GM12891 (cell line): ENCODE data around the gene TENM3.

Experiments
- DNase-seq: peaks from one replicate; pipeline ENCODE4 v3.0.0; 2011; ENCODE audit warnings: low spot score; ENCODE audit not compliant: insufficient read length
- FAIRE-seq: peaks from 2 replicates; lab custom pipeline; 2011; peaks lifted over from hg19 to GRCh38; lab: Jason Lieb, UNC
- PAX5 ChIP-seq: IDR thresholded peaks from 2 replicates; pipeline ENCODE4 v1.6.1; 2011; ENCODE audit warnings: low read length, moderate library complexity, mild to moderate bottlenecking; ENCODE audit not compliant: insufficient read depth, severe bottlenecking
- POLR2A ChIP-seq: IDR thresholded peaks from 2 replicates; pipeline ENCODE4 v1.6.1; 2011; ENCODE audit warnings: low read depth, low read length, control low read depth
- POLR2AphosphoS5 ChIP-seq: IDR thresholded peaks from 2 replicates; pipeline ENCODE4 v1.6.1; 2011; ENCODE audit warnings: low read depth, low read length, control low read depth
- POU2F2 ChIP-seq: IDR thresholded peaks from 2 replicates; pipeline ENCODE4 v1.6.1; 2011; ENCODE audit warnings: low read depth, mild to moderate bottlenecking, control low read depth, low read length, moderate library complexity
- SPI1 ChIP-seq: IDR thresholded peaks from 2 replicates; pipeline ENCODE4 v1.6.1; 2011; ENCODE audit warnings: low read depth, low read length, control low read depth
- TAF1 ChIP-seq: IDR thresholded peaks from 2 replicates; pipeline ENCODE4 v1.6.1; 2011; ENCODE audit warnings: low read depth, low read length, control low read depth

The TENM3 gene

DNA sequence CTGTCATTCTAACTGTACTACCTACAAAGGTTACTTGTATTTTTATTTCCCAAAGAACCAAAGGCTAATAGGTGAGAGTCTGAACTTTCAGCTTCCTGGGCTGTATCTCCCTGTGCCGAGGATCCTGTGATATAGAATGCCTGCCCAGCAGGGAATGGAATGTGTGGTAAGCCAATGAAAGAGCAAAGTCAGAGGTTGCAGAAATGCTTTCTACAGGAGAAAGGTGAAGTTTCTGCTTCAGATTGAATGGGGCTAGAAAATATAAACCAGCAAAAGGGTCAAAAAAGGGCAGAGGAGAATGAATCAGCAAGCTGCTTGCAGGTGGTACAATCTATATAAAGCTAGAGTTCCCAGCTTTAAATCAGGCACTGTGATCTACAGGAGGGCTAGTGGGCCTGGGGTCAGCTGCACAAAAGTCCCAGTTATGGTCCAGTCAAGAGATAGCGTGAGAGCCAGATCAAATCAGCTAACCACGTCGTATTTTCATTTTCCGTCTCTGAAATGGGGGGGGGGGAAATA, 527.9 kb downstream of the TENM3 start:
- DNase-seq (no peak), FAIRE-seq (no peak)
- TF ChIP-seq POLR2AphosphoS5 (no peak), TAF1 (no peak), POU2F2 (no peak), POLR2A (no peak), SPI1 (no peak), PAX5 (no peak)

DNA sequence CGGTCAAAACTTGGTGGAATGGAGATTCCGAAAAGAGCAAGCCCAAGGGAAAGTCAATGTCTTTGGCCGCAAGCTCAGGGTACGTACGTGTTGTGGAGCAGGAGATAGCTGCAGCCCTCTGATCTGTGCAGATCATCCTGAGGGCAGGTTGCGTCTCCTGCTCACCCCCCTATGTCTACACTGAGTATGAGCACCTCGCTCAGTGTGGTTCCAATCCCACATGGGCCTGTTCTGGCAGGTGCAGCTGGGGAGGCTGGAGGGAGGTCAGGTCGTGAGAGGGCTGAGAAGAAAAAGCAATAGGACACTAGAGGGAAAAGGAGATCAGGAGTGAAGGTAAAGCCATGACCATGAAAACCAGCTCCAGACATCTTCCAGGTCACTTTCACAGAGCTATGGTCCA, 531.9 kb downstream of the TENM3 start:
- no peak for TF ChIP-seq POLR2A
- DNase-seq = no peak
- no peak for FAIRE-seq

GRCh38 chr4:182776376-182777105, 533.3 kb downstream of the TENM3 start:
- FAIRE-seq = no peak
- DNase-seq = no peak
- TF ChIP-seq POLR2AphosphoS5 = no peak
- no peak for TF ChIP-seq TAF1
- TF ChIP-seq POU2F2 = no peak
- no peak for TF ChIP-seq PAX5
- no peak for TF ChIP-seq SPI1

DNA sequence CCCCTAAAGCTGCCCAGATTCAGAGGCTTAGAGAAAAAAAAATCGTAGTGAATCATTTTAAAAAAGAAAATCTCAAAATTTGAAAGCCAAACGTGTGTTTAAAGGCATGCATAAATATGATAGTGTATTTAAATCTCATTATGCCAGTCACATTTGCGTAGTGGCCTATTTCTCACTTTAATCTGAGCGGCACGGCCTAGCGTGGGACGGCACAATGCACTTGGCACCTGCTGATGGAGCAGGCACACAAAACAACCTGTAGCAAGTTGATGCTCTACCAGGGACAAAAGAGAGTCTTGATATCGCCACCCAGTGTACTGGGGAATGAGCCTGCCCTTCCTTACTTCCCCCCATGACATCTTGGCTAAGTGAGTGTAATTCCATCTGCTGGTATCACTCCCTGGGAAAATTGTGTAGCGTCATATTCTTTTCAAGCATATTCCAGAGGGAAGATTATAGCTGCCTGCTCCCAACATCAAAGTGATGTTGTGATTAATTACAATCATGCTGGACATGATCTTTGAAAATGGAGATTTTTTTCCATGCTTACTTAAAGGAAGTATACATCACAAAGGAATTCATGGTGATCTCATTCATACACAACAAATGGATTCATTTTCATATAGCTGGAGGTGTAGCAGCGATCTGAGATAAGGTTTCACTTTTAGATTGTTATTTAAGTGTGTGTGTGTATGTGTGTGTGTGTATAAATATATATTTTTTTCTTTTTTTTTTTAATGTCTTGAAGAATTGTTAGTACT, 535.2 kb downstream of the TENM3 start:
- DNase-seq (no peak), FAIRE-seq (no peak)
- TF ChIP-seq POLR2A (no peak), SPI1 (no peak), TAF1 (no peak), POLR2AphosphoS5 (no peak), PAX5 (no peak), POU2F2 (no peak)

DNA sequence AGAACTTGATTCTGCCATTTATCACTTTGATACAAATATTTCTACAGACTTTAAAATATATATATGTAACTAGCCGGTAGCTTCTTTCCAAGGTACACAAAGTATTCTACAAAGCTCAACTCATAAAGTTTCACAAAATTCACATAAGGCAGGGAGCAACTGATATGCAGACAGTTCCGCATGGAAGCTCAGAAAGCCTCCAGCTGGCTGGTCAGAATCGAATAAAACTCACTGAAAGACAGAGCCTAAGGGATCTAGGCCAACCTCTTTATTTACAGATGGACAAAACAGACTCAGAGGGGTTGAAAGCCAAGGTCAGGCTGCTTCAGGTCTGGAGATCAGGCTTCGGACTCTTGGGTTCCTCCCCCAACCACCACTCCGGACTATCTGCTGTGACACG, 543.8 kb downstream of the TENM3 start:
- DNase-seq (no peak), FAIRE-seq (no peak)
- TF ChIP-seq PAX5 (no peak), POLR2AphosphoS5 (no peak), SPI1 (no peak), TAF1 (no peak), POU2F2 (no peak), POLR2A (no peak)

GRCh38 chr4:182788201-182788600, 545.0 kb downstream of the TENM3 start:
- no peak for DNase-seq

DNA sequence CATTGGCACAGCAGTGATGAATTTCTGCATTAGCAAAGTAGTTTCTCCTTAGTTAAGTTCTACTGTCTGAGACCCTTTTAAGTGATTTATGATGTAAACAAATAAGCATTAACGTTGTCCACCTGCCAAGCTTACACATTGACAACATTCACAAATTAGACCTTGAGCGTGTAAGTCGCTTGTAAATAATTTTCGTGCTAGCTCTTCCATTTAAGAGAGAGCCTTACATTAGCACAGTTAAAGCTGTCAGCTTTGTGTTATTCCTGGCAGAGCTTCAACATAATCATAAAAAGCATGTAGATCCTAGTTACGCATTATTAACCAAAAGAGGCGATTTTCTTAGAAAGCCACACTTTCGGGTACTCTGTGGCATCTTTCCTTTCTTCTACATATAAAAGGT, 546.3 kb downstream of the TENM3 start:
- FAIRE-seq = no peak
- DNase-seq = no peak
- TF ChIP-seq POU2F2 = no peak
- no peak for TF ChIP-seq POLR2AphosphoS5
- TF ChIP-seq SPI1 = no peak
- TF ChIP-seq POLR2A = no peak
- TF ChIP-seq TAF1 = no peak
- no peak for TF ChIP-seq PAX5

More at GRCh38 chr4:182788201-182788600, 545.0 kb downstream of the TENM3 start:
- no peak for FAIRE-seq
- no peak for TF ChIP-seq PAX5

GRCh38 chr4:182795446-182796238, 552.4 kb downstream of the TENM3 start:
- TF ChIP-seq SPI1 = no peak
- TF ChIP-seq POLR2AphosphoS5 = no peak
- TF ChIP-seq POU2F2 = no peak
- no peak for TF ChIP-seq POLR2A
- no peak for TF ChIP-seq PAX5
- TF ChIP-seq TAF1 = no peak
- DNase-seq = no peak
- no peak for FAIRE-seq

- FAIRE-seq (no peak), DNase-seq (no peak)
- no peak for TF ChIP-seq POLR2A
- TF ChIP-seq POLR2AphosphoS5 = no peak
- no peak for TF ChIP-seq SPI1
- TF ChIP-seq PAX5 = no peak
- TF ChIP-seq POU2F2 = no peak
- no peak for TF ChIP-seq TAF1
These were observed 556.5 kb downstream of the TENM3 start for GRCh38 chr4:182799515-182800215.

GRCh38 chr4:182800216-182800515, 557.0 kb downstream of the TENM3 start:
- no peak for TF ChIP-seq POU2F2
- TF ChIP-seq PAX5 = no peak
- TF ChIP-seq POLR2A = no peak
- no peak for TF ChIP-seq POLR2AphosphoS5
- TF ChIP-seq TAF1 = no peak
- TF ChIP-seq SPI1 = no peak
- FAIRE-seq = no peak
- DNase-seq = no peak
